Activated T-helper 9 cell treated with anti-CD3 and anti-CD28 coated beads, Interleukin-2, amount 50 U/mL, for 16 hours (primary cell): Measurements from ENCODE around the gene APCDD1.

Experiments used
- DNase-seq: peaks from one replicate; pipeline ENCODE4 v3.0.0-alpha.2; 2020; ENCODE audit warnings: low read depth

APCDD1 gene

DNA sequence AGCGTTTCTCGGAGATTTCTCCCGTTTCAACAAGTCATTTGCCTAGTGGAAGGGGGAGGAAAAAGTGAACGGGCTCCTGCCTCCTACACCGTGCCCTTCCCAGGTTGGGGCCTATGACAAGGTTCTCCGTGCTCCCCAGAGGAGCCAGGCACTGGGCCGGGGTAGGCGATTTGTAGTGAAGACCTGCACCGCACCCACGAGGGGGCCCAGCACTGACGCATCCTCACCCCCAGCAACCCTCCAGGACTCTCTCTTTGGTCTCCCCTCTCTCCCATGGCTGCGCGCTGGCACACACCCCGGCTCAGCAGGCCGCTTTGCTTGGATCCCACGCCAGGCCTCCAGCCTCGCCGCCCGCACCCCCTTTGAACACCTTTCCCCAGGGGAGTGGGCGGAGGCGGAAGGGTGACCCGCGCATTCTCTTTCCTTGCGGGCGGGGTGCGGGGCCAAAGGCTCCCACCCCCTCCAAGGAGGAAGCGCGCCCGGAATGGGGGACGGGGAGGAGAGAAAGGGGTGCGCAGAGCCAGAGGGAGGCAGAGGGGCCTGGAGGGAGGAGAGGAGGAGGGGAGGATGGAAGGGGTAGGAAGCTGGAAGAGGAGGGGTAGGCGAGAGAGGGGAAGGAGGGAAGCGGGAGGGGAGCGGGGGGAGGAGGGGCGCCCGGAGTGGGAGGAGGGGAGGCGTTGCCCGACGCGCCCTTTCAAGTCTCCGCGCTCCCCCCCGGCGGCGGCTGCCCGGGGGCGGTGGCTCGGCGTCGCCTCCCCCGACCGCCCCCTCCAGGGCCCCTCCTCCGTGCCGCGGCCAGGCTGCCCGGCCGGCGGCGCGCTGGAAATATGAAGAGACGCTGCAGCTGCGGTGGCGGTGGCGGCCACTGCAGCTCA lies at the start of gene APCDD1:
APCDD1 (plus strand) TSS at position 830 of the 875 bp plus-strand sequence. CDS start 347 bp downstream, outside the sequence.
- DNase-seq, result no peak

DNA sequence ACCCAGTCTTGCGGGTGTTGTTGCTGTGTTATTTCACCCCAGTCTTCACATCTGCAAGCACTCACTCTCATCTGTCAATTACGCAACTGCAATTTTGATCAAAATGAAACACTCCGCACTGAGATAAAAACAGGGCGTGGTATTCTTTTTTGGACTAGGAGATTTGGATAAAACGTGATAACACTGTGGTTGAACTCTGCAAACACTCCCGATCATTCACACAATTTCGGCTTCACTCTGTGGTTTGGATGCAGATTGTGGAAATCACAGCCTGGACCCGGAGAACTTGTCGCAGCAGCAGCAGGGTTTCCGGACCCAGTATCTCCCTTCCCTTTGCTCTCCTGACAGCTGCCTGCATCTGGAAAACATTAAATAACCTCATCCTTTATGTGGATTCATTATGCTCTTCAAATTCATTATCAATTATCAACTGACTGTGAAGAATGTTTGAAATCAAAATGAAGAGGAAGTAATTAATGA lies 49.4 kb upstream of the APCDD1 start:
- DNase-seq, result no peak

GRCh38 chr18:10405816-10406663 lies 48.4 kb upstream of the APCDD1 start:
- DNase-seq, result no peak

- no peak for DNase-seq
These were observed 46.3 kb upstream of the APCDD1 start for GRCh38 chr18:10408131-10408530.

GRCh38 chr18:10409041-10409440 lies 45.4 kb upstream of the APCDD1 start:
- DNase-seq, result no peak

- no peak for DNase-seq
These were observed 43.7 kb upstream of the APCDD1 start for GRCh38 chr18:10410472-10411308.

DNA sequence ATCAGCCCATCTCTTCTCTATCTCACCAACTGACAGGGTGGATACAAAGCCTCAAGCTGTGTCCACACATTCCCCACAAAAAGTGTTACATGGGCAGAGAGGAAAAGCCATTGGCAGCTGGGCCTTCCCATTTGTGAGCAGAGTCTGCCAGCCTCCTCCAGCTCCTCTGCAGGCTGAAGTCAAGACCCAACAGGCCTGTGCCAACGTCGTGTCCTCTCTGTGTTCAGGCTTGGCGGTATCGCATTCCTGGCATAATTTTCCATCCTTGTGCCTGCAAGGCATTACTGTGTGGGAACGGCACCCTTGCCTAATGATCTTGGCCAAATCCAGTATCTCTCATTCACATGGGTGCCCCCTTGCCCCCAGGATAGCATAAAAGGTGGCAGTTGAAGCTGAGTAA lies 41.5 kb upstream of the APCDD1 start:
- DNase-seq, result no peak

- DNase-seq, result no peak
These were observed 40.7 kb upstream of the APCDD1 start for GRCh38 chr18:10413722-10414121.

- DNase-seq, result no peak
These were observed 40.1 kb upstream of the APCDD1 start for GRCh38 chr18:10414293-10414842.

- DNase-seq, result no peak
These were observed 38.4 kb upstream of the APCDD1 start for GRCh38 chr18:10416065-10416464.

DNA sequence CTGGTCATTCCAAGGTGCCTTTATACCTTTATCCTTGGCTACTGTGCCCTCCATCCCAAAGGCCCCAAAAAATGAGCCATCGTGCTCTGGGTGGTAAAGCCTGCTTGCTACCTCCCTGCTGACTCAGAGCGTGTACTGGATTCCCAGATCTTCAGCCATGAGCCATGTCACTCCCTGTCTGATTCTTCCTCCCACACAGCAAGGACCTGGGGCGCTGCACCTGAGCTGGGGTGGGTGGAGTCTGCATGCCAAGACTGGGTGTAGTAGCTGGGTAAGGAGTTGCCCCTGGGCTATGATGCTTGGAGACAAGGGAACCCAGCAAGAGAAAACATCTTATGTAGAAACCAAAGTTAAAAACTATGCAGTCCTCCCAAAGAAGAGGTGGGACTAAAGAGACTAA lies 37.2 kb upstream of the APCDD1 start:
- no peak for DNase-seq

- DNase-seq, result no peak
These were observed 36.8 kb upstream of the APCDD1 start for GRCh38 chr18:10417664-10418063.

DNA sequence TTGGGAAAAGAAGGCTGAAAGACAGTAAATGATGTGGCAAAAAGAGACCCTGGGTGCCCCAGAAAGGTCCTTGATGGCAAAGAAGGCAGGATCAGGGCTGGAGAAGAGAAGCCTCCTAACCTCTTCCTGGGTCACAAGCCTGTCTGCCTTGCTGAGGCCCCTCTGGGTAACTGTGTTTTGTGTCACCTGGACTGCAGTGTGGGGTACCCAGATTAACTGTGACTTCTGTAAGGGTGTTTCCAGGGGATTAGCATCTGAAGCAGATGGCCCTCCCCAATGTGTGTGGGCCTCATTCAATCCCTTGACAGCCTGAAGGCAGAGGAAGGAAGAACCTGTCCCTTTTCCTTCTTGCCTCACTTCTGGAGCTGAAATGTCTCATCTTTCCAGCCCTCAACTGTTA lies 35.6 kb upstream of the APCDD1 start:
- no peak for DNase-seq

GRCh38 chr18:10419420-10420103 lies 34.9 kb upstream of the APCDD1 start:
- DNase-seq, result no peak

GRCh38 chr18:10420561-10421352 lies 33.7 kb upstream of the APCDD1 start:
- DNase-seq, result no peak

DNA sequence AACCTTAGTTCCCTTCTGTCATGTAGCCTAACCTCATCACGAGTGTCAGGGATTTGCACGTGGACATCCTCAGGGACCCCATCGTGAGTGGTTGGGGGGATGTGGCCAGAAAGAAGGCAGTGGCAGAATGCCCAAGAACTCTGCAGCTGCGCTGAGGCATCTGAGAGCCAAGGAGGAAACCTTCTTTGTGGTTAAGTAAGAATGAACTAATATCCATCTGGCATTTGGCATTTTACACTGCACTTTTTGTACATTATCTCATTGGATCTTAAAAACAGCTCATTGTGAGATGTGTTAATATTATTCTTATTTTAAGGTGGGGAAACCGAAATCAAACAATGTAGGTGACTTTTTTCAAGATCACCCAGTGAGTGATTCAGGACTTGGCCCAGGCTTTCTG lies 32.6 kb upstream of the APCDD1 start:
- no peak for DNase-seq

GRCh38 chr18:10422731-10423130 lies 31.7 kb upstream of the APCDD1 start:
- no peak for DNase-seq

- DNase-seq, result no peak
These were observed 29.7 kb upstream of the APCDD1 start for GRCh38 chr18:10424585-10425307.

GRCh38 chr18:10430677-10431076 lies 23.8 kb upstream of the APCDD1 start:
- DNase-seq, result no peak

DNA sequence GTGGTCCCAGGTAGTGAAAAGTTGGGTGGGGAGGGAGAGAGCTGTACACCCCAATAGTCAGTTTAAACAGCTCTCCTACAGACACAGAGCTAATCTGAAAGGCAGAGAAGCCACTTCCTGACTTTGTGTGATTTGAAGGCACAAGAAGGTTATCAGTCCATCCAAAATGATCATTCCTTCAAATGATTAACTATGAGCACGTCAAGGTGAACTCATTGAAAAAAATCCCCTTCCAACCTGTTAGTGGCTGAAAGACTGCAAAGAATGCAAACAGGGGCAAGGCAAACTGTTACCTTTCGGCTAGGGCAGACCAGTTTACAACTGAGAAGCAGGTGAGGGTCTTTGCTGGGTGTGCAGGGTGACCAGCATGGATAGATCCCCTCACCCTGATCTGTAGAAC lies 22.8 kb upstream of the APCDD1 start:
- DNase-seq, result no peak
